Measurements from ENCODE around the gene UQCRH.
"Not testable (repeated sequence)": the region's sequence is repeated elsewhere in the genome, so short reads cannot be mapped to it uniquely, and the experiment has no call there.

Gene UQCRH

DNA sequence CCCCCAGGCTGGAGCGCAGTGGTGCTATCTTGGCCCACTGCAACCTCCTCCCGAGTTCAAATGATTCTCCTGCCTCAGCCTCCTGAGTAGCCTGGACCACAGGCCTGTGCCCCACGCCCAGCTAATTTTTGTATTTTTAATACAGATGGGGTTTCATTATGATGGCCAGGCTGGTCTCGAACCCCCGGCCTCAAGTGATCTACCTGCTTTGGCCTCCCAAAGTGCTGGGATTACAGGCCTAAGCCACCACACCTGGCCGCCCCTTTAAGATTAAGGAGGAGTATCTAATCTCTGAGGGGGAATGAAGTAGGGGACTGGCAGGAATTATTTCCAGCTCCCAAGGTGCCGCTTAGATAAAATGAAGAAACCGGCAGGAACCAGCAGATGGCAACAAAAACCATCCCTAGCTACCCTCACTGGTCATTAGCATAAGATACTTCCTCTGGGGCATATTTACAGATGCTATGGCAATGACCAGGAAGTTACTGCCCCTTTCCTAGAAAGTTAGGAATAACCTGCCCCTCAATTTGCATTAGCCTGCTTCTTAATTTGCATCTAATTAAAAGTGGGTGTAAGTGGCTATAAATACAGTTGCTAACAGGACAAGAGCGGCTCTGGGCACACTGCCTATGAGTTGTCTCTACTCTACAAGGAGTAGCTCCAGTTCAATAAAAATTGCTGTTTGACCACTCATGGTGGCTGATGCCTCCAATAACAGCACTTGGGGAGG lies 30.0 kb downstream of the UQCRH start:
- no peak for DNase-seq (ENCODE audit: low read depth in 2 of 2)

DNA sequence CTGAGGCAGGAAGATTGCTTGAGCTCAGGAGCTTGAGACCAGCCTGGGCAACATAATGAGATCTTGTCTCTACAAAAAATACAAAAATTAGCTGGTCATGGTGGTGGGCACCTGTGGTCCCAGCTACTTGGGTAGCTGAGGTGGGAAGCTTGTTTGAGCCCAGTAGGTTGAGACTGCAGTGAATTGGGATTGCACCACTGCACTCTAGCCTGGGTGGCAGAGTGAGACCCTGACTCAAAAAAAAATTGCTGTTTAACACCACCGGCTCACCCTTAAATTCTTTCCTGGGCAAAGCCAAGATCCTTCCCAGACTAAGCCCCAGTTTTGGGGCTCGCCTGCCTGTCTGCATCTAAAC lies 30.5 kb downstream of the UQCRH start:
- no peak for DNase-seq (ENCODE audit: low read depth in 2 of 2)

DNA sequence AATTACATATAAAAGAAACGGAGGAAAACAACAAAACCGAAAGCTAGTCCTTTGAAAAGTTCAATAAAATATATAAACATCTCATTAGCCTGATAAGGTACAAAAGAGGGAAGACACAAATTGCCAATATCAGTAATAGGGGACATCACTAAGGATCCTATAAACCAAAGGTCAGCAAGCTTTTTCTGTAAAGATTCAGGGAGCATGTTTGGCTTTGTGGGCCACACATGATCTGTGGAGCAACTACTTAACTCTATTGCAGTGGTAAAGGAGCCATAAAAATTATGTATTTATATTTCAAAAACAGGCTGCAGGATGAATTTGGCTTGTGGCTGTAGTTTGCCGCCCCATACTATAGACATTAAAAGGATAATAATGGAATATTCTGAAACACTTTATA lies 31.6 kb downstream of the UQCRH start:
- DNase-seq (ENCODE audit: low read depth in 2 of 2): no peak

DNA sequence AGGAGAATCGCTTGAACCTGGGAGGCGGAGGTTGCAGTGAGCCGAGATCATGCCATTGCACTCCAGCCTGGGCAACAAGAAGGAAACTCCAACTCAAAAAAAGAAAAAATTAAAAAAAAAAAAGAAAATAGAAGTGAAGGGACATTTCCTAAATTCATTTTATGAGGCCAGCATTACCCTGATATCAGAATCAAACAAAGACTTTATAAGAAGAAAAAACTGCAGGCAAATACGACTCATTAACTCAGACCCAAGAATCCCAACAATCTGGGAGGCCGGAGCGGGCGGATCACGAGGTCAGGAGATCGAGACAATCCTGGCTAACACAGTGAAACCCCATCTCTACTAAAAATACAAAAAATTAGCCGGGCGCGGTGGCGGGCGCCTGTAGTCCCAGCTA lies 33.9 kb downstream of the UQCRH start:
- DNase-seq (ENCODE audit: low read depth in 2 of 2): not testable (repeated sequence)

DNA sequence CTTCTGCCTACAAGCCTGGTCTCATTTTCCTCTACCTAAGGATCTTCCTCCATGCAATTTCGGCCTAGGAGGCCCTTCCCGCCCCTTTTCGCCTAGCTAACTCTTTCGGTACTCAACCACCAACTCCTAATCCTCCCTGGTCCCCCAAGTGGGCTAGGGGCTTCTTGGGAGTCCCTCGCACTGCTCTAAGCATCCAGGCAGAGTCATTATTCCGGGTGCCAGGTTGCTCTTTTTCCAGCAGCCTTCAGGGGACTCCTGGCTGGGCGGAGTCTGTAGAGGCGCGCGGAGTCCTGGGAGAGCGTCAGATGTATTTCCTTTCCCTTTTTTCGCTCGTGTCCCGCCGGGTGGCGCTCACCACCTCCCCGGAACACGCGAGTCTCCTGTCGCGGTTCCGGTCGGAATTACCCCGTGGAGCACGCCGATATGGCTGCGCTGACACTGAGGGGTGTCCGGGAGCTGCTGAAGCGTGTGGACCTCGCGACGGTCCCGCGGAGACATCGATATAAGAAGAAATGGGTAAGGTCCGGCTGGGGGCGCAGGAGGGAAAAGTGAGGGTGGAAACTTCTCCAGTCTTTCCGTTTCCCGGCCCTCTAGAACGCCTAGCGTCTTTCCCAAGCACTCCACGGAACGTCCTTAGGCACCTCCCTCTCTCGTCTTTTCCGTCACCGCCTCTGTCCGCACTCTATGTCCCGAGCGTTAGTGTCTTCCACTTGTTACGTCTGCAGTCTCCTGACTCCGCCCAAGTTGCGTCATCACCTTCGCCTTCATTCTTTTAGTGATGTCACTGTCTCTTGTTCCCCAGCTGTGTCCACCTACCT lies 37.1 kb downstream of the UQCRH start, which contains the start of gene NSUN4:
Gene NSUN4, plus strand, starts transcription at position 404 of the 818 bp plus-strand sequence. Its CDS starts 20 bp downstream, at position 424.
- peak; percentile 64 to 70 for DNase-seq (ENCODE audit: low read depth in 2 of 2)

DNA sequence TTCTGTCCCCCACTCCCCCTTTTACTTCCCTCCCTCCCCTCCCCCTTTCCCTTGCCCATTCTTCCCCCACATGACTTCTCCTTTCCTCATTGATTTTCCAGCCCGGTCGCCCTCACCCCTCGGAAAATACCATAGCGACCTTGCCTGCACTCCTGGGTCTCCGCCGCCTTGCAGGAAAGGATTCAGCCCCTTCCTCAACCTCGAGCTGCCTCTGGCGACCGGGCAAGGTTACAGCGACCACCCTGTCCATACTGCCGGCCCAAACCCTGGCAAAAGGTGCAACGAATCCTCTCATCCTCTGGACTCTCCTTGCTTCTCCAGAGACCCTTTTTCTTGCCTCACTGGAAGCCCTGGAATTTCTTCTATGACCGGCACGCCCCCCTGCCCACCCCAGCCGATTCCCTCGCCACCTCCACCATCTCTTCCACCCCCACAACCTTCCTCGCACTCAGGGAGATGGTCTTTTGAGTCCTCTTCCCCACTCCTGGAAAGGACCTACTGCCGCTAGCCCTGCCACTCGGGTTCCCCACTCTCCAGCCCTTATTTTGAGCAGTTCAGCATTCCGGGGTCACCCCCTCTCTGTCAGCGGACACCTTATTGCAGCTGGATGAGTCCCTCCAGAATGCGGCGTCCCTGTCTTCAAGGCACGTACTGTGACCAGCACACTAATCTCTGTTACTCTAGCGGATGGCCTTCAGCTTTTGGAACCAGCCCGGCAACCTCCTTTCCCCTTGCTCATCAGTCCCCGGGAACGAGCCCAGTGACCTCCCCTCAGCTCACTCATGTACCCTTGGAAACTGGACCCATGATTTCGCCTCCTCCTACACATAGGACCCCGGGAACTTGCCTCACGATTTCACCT lies 38.0 kb downstream of the UQCRH start:
- DNase-seq (ENCODE audit: low read depth in 2 of 2): no peak

DNA sequence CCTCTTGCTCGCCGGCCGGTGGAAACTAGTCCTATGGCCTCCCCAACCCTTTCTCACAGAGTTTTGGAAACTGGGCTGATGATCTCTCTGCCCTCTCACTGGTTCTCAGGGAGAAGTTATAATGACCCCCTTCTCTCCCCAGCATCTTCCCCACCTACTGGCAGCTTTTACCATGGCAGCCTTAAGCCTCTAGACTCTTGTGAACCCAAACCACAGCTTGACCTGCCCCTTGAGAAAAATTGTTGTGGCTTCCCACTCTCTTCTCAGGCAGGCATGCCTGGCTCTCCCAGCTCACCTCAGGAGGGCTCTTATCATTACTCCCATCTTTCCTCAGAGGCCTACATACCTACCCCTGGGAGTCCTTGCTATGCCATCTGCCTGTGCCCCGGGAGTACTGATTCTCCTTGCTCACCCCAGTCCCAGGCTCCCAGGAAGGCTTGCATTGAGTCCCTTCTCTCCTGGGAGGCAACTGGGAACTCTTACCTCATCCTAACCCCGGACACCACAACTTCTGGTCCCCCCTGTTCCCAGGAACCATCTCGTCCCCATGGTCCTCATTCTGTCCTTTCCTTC lies 38.7 kb downstream of the UQCRH start:
- DNase-seq (ENCODE audit: low read depth in 2 of 2): no peak

DNA sequence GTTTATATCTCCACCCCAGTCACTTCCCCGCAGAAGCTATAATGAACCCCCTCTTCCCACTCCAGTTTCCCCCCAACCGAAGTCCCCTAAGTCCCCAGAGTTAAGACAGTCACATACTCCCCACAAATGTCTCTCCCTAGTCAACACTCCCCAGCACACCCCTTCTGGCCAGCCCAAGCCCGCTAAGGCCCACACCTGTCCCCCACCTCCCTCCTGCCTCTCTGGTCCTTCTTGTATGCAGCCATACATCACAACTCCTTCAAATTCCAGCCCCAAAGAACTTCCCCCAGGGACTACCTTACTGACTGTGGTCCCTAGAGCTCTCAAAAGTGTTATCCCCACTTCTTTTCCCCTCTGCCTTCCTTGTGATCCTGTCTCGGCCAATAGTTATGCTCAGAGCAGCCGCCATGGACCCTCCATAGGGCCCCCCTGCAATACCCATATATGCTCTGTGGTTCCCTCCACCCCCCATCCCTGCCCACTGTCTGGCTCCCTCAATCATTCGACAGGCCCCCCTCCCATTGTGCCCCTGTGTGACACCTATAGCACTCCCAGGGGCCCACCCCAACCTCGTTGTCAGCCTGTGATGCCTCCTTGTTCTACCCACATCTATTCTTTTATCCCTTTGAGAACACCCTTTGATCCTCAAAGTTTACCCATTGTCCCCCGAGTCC lies 39.3 kb downstream of the UQCRH start:
- no peak for DNase-seq (ENCODE audit: low read depth in 2 of 2)

DNA sequence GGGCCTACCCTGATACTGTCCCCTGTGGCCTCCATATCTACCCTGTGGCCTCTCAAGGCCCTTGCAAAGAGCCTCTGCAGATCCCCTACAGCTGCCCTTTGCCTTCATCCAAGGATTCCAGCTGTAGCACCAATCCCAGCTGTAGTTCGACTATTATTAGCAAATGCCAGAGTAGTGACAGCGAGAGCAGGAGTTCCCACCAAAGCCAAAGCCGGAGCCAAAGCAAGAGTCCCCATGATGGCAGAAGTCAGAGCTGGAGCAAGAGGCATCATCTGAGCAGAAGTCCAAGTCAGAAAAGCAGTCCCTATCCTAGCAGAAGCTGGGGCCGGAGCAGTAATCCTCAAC lies 39.8 kb downstream of the UQCRH start:
- no peak for DNase-seq (ENCODE audit: low read depth in 2 of 2)

DNA sequence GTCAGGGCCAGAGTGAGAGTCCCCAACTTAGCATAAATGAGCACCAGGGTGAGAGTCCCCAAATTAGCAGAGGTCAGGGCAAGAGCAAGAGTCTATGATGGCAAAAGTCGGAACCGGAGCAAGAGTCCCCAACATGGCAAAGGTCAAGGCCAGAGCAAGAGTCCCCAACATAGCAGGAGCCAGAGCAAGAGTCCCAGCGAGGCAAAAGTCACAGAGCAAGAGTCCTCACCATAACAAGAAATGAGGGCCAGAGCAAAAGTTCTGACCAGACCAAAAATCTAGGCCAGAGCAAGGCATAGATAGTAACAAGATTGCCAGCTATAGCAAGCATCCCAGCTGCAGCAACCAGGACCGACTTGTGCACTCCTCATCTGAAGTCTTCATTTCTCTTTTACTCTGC lies 40.2 kb downstream of the UQCRH start:
- no peak for DNase-seq (ENCODE audit: low read depth in 2 of 2)

DNA sequence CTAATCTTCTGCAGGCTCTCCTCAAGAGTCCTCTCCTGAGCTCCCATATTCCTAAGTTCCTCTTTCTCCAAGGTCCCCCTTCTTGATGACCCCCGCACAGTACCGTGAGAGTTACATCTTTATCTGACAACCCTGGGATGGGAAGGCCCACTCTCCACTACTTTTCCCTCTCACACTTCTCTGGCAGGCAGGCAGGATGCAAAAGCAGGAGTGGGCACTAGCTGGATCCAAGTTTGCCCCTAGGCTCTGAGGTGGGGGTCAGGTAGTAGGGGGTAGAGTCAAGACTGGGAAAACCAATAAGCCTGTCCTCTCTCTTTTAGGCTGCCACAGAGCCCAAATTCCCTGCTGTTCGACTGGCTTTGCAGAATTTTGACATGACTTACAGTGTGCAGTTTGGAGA lies 41.0 kb downstream of the UQCRH start:
- DNase-seq (ENCODE audit: low read depth in 2 of 2): no peak

DNA sequence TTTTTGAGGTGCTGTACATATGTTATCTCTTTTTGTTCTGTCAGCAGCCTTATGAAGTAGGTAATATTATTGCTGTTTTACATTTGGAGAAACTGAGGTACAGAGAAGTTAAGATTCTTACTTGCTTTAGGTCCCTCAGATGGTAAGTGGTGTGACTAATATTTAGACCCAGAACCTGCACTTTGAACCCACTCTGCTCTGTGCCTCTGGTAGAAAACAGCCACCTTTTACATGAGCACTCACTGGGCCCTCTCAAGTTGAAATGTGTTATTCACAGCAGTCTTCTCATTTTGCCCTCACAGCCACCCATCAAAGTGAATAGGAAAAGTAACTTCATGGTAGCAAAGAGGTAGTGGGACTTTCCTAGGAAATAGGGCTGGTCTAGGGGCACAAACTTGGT lies 41.8 kb downstream of the UQCRH start:
- DNase-seq (ENCODE audit: low read depth in 2 of 2): no peak

DNA sequence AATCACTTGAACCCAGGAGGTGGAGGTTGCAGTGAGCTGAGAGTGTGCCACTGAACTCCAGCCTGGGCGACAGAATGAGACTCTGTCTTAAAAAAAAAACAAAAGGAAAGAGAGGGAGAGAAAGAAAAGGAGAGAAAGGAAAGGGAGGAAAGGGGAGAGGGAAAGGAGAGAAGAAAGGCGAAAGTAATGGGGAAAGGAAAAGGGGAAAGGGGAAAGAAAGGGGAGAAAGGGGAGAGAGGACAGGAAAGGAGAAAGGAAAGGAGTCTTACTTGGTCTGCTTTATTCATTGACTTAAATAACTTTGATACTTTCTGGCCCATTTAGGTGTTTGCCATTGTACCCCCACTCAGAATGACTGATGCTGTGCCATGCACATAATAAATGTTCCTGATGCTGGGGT lies 48.9 kb downstream of the UQCRH start:
- no peak for DNase-seq (ENCODE audit: low read depth in 2 of 2)

DNA sequence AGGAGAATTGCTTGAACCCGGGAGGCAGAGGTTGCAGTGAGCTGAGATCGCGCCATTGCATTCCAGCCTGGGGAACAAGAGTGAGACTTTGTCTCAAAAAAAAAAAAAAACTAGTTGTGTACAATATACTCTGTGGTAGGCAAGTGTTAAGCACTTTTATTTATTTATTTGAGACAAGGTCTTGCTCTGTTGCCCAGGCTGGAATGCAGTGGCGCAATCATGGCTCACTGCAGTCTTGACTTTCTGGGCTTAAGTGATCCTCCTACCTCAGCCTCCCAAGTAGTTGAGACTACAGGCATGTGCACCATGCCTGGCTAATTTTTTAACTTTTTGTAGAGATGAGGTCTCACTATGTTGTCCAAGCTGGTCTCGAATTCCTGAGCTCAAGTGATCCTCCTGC lies 52.4 kb downstream of the UQCRH start:
- DNase-seq (ENCODE audit: low read depth in 2 of 2): not testable (repeated sequence)

DNA sequence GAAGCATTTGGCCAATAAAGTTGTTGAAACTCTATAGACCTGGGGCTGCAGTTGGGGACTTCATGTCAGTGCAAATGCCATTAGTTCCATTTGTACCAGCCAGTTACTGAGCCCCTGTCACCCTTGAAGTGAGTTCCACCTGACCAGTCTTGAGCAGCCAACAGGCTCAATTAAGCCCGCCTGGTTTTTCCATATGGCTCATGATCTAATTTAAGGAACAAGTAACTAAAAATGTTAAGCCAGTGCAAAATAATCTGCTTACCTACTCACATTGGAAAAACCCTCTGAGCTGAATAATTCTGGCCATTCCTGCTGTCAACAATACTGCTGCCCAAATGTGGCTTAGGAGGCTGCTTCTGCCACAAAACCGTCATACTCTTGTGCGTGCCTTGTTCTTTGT lies 58.7 kb downstream of the UQCRH start:
- no peak for DNase-seq (ENCODE audit: low read depth in 2 of 2)

DNA sequence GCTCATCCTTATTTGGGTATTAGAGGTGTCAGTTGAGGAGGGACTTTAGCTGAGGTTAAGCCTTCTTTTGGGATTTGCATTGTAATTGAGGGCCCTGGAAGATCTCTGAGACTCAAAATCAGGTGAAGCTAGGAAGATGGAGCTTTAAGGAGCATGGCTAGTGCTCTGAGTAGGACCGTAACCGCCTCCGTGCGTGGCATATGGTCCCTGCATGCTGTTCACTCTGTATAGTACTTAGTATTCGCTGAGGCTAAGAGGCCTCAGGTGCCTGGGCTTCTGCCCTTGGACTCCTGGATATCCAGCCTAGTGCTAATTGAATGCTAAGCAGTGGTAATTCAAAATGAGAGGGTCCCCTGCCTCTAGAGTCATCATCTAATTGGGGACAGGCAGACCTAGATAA lies 59.6 kb downstream of the UQCRH start:
- DNase-seq (ENCODE audit: low read depth in 2 of 2): no peak

DNA sequence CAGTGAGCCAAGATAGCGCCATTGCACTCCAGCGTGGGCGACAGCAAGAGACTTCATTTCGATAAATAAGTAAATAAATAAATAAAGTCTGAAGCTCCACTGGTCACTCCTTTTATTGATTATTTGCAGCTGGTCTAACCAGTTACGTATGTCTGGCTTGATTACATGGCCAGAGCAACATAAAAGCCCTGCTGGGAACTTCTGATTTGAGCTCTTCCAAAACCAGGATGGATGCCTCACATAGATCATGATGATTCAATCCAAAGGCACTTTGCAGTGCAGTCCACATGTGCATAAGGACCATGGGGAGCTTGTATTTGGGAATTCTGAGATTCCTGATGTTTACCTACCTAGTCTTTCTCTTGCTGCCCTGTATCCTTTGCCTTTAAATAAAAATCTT lies 61.1 kb downstream of the UQCRH start:
- DNase-seq (ENCODE audit: low read depth in 2 of 2): no peak

DNA sequence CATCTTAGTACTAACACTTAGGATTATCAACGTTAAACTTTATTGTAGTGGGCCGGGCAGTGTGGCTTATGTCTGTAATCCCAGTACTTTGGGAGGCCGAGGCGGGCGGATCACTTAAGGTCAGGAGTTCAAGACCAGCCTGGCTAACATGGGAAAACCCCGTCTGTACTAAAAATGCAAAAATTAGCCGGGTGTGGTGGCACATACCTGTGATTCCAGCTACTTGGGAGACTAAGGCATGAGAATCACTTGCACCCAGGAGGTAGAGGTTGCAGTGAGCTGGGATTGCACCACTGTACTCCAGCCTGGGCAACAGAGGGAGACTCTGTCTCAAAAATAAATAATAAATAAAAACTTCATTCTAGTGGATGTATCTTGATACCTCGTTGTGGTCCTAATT lies 62.3 kb downstream of the UQCRH start:
- not testable (repeated sequence) for DNase-seq (ENCODE audit: low read depth in 2 of 2)

Measured in stimulated activated CD8-positive, alpha-beta memory T cell treated with anti-CD3 and anti-CD28 coated beads, Interleukin-15, amount 100 ng/mL, for 4 hours (primary cell).